Fibroblast of the aortic adventitia (primary cell): ENCODE results near the gene ATF6. TPM values are rescaled to one million over a fixed set of nuclear protein-coding genes. Genes with fewer than 3 reads are reported as not detected.
A peak's percentile ranks its signal among the peaks of the same experiment; 100 is the strongest.

ENCODE experiments used
- DNase-seq: peaks from one replicate; pipeline ENCODE4 v3.0.0-alpha.2; 2010; ENCODE audit warnings: low read depth
- H3K4me3 ChIP-seq: 2 replicates; pipeline ENCODE4 v1.5.1; 2011; ENCODE audit warnings: low read depth, mild to moderate bottlenecking, control low read depth, low read length, moderate library complexity
- total RNA-seq: library from RNA; depleted of rRNA; stranded (reverse); fragments of >200 nt; gene quantifications from 2 replicates; pipeline ENCODE4 v1.2.3, GENCODE V29; 2012; ENCODE audit warnings: low replicate concordance
- TF ChIP-seq, protein P1 (sequence below): IDR thresholded peaks from 2 replicates; pipeline ENCODE4 v1.5.1; 2011; ENCODE audit warnings: mild to moderate bottlenecking, low read length, control low read depth, inconsistent platforms; ENCODE audit not compliant: insufficient read depth

ATF6 gene
- total RNA-seq, 1 donor: 32.8 TPM

DNA sequence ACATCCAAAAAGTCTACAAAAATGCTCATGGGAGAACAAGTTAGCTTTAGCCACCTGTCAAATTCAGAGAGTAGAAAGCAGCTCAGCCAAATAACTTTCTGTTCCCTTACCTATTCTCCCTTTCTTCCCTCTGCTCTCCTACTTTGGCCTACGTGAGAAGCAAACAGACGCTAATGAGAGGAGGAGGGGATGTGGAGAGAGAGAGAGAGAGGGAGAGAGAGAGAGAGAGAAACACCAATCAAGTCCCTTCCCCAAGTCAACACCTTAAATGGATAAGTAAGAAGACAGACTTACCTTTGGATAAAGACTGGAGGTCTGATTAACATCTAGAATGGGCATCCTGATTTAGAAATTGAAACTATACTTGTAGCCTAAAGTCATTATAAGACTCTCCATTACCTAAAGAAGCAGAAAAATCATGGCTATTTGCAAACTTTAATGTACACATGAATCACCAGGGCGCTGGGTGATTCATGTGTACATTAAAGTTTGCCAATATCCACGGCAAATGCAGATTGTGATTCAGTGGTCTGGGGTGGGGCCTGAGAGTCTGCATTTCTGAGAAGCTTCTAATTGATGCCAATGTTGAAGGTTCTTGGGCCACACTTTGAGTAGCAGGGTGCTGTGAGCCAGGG is 29.7 kb upstream of the ATF6 start:
- TF ChIP-seq, protein P1, sequence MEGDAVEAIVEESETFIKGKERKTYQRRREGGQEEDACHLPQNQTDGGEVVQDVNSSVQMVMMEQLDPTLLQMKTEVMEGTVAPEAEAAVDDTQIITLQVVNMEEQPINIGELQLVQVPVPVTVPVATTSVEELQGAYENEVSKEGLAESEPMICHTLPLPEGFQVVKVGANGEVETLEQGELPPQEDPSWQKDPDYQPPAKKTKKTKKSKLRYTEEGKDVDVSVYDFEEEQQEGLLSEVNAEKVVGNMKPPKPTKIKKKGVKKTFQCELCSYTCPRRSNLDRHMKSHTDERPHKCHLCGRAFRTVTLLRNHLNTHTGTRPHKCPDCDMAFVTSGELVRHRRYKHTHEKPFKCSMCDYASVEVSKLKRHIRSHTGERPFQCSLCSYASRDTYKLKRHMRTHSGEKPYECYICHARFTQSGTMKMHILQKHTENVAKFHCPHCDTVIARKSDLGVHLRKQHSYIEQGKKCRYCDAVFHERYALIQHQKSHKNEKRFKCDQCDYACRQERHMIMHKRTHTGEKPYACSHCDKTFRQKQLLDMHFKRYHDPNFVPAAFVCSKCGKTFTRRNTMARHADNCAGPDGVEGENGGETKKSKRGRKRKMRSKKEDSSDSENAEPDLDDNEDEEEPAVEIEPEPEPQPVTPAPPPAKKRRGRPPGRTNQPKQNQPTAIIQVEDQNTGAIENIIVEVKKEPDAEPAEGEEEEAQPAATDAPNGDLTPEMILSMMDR: no peak
- H3K4me3 ChIP-seq: no peak overlapping the region
- DNase-seq: peak; percentile 23

DNA sequence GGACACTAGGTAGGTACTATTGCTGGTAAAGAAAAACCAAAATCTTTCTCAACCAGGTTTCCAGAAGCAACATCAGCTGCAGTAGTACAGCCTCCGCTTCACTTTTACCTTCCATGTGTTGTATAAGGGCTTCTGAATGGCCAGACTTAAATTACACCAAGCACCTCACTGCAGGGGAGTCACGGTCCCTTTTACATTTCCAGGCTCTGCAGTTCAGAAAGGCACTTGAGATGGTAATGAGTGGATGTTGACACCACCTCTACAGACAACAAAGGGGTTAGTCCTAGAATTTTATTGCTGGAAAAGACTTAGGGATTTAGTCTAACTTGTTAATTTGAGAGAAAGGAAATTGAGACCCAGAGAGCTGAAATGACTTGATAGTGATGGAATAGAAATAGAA is 28.5 kb upstream of the ATF6 start:
- no peak overlapping the region for H3K4me3 ChIP-seq
- DNase-seq: no peak
- TF ChIP-seq, protein P1: no peak

DNA sequence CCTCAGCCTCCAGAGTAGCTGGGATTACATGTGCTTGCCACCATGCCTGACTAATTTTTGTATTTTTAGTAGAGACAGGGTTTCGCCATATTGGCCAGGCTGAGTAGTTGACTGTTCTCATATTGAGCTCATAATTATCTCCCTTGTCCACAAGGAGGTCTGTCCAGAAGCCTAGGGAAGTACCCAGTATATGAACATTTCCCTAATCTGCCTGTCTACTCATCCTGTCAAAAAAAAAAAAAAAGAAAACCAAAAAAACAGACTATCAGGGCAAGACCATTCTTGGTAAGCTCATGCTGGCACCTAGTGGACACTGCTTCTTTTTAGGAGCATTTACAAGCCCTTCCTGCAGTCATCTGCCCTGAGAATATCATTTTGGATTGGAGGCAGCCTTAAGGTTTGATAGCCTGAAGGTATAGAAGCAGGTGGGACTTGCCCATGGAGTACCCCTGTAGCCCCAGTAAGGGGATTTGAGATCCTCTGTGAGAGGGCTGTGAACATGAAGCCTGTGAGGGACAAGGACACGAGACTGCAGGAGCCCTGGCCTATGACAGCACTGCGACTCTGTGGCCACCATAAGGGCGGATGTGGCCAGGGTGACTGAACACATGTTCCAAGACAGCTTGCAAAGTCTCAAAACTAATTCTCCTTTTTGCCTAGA is 27.4 kb upstream of the ATF6 start:
- TF ChIP-seq, protein P1: peak; percentile 68
- H3K4me3 ChIP-seq: no peak overlapping the region
- DNase-seq: peak; percentile 90

DNA sequence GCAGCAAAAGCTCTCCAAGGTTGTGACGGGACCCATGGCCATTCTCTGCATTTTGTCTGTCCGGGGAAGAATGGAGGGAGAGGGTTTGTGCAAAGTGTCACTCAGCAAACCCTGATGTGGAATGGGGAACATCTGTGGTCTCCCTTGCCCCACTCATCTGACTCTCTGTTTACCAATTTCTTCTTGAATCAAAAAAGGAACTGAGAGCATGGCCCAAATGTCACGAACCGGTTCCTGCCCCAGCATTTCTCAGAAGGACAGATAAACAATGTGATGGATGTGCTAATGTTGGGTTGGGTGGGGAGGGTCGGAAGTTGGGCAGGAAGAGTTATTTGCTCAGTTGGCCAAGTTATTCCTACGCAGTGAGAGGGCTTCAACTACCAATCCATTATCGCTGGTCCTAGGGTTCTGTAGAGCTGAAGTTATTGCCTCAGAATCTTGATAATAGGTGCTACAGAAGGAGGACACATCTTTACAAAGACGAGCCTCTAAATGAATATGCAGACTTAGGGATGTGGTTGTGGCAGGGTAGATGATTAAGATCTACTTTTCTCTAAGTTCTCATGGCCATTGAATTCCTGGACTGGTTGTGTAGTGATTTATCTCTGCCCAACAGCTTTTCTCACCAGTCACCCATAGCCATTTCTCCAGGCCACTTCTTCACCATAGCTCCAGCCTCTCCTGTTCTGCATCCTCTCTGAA is 26.1 kb upstream of the ATF6 start:
- no peak for DNase-seq
- TF ChIP-seq, protein P1: no peak
- H3K4me3 ChIP-seq: no peak overlapping the region

DNA sequence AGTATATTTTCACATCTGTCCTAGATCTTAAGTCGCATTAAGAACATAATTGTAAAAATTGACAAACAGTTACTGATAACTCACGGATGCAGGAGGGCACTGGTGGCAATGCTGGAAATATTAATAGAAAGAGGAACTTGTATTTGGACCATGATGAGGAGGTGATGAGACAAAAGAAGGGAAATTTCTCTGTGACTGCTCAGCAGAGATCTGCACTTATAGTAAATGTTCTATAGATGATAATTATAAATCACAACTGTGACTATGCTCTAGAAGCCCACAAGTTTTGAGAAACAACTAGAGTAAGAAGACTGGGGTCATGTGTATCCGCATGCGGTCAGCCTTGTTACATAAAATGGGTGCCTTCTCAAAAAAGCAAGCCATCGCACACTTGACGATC is 25.2 kb upstream of the ATF6 start:
- H3K4me3 ChIP-seq: no peak overlapping the region
- DNase-seq: no peak
- TF ChIP-seq, protein P1: no peak

DNA sequence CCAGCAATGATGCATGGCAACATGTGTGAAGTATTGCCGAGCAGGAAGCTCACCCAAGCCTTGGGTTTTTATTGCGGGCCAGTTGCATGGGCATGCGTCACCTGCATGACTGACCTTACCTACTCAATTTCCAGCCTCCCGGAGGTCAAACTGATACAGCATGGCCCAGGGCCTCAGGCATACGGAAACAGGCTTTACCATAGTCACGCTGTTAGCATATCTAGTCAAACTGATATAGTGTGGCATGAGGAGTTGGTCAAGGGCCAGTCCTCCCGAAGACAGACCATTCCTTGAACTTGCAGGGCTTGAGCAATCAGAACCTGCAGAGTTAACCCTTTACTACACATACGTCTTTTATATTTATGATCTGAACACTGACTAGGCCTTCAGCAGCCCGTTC is 22.9 kb upstream of the ATF6 start:
- TF ChIP-seq, protein P1: no peak
- DNase-seq: no peak
- no peak overlapping the region for H3K4me3 ChIP-seq
